Measurements from ENCODE around the gene SMCO4.

DNA sequence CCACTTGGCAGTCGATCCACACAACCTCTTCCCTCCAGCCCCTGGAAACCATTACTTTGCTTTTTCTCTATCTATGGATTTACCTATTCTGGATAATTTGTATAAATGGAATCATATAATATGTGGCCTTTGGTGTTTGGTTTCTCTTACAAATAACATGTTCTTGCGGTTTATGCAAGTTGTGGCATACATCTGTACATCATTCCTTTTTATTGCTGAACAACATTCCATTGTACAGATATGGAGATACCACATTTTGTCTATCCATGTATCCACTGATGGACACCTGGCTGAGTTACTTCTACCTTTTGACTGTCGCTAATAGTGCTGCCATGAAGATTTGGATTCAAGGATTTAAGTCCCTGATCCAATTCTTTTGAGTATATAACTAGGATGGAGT, 25.1 kb downstream of the SMCO4 start:
- no peak for TF ChIP-seq EZH2 (IDR thresholded peaks at IDR 0.05; ENCODE audit: low read length, missing control alignments)
- TF ChIP-seq, protein P1, sequence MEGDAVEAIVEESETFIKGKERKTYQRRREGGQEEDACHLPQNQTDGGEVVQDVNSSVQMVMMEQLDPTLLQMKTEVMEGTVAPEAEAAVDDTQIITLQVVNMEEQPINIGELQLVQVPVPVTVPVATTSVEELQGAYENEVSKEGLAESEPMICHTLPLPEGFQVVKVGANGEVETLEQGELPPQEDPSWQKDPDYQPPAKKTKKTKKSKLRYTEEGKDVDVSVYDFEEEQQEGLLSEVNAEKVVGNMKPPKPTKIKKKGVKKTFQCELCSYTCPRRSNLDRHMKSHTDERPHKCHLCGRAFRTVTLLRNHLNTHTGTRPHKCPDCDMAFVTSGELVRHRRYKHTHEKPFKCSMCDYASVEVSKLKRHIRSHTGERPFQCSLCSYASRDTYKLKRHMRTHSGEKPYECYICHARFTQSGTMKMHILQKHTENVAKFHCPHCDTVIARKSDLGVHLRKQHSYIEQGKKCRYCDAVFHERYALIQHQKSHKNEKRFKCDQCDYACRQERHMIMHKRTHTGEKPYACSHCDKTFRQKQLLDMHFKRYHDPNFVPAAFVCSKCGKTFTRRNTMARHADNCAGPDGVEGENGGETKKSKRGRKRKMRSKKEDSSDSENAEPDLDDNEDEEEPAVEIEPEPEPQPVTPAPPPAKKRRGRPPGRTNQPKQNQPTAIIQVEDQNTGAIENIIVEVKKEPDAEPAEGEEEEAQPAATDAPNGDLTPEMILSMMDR (conservative IDR thresholded peaks at IDR 0.05 in 1 of 2, IDR thresholded peaks at IDR 0.05 in 1 of 2; ENCODE audit: low read depth in 1 of 2, low read length in 2 of 2): no peak
